Retinal pigment epithelial cell (primary cell): ENCODE measurements around the gene DACH1.

Experiments
- DNase-seq: peaks from one replicate; pipeline ENCODE4 v3.0.0-alpha.2; 2010; ENCODE audit warnings: low read depth
- H3K4me3 ChIP-seq: 2 replicates; pipeline ENCODE4 v1.5.1; 2011; ENCODE audit warnings: mild to moderate bottlenecking, low read length, control low read depth, moderate library complexity
- CTCF ChIP-seq: conservative IDR thresholded peaks from 2 replicates; pipeline ENCODE4 v1.5.1; 2011; ENCODE audit warnings: low read depth, low read length, control low read depth, inconsistent platforms

DACH1 gene

DNA sequence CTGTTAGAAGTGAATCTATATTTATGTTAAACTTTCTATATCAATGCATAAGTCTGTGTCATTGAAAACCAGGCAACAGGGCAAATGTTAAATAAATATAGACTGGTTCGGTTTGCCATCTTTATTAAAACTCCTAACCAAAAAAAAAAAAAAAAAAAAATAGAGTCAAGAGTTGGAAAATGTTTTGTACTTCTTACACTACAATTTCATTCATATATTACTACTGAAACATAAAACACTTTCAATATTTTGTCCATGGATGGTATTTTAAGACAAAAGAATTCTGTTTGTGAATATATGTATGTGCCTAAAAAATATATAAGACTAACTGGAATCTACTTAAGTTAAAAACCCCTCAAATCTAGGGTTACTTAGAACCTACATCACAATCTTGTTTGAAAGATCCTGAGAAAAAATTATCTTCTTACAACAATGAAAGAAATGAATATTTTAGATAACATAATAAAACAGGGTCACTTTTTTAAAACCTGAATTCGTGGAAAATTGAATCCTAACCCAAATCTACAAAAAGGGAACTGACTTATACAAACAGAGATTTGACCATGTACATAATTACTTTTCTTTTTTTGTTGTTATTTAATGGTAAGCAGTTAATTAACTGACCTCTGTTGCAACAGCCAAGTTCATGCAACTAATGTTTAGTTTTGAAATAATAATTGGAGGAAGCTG lies 5.1 kb downstream of the DACH1 start:
- DNase-seq = no peak
- H3K4me3 ChIP-seq = no peak overlapping the region
- no peak for TF ChIP-seq CTCF

DNA sequence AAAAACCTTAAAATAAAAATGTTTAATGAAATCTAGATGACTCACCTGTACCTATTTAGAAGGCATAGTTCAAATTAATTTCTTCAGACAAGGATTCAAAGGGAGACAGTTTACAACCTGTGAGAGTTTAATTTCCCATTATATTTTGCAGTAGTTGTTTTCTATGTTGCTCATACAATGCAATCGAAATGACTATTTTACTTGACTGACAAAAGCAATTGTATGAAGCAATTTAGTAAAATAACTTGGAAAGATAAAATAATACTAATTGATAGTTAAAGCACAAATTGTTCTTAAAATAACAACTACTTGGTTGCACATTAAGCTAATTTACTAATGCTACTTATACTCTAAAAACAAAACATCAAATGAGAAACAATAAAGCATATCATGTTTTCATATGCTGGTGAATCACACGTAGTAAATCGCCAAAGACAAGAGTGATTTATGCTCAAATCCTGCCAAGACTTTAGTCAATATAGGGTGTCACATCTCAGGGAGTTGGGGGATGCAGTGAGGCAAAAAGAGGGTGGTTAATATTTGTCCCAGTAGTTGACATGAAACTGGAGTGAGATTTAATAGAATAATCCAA lies 6.4 kb downstream of the DACH1 start:
- no peak for TF ChIP-seq CTCF
- DNase-seq = no peak
- no peak overlapping the region for H3K4me3 ChIP-seq

DNA sequence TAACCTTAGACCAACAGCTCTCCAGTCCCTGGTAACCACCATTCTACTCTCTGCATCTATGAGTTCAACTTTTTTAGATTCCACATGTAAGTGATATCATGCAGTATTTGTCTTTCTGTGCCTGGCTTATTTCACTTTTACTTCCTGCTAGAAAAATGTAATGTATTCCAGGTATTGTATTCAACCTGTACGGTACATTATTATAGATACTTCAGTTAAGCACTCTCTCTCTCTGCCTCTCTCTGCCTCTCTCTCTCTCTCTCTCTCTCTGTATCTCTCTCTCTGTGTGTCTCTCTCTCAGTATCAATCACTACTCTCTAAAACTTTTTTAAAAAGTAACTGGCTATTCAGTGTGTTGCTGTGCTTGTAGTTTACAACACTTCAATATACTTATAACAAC lies 8.4 kb downstream of the DACH1 start:
- DNase-seq = no peak
- TF ChIP-seq CTCF = no peak
- no peak overlapping the region for H3K4me3 ChIP-seq

GRCh38 chr13:71856548-71857043 lies 10.4 kb downstream of the DACH1 start:
- DNase-seq = no peak
- TF ChIP-seq CTCF = no peak
- no peak overlapping the region for H3K4me3 ChIP-seq

GRCh38 chr13:71854401-71854800 lies 12.6 kb downstream of the DACH1 start:
- no peak for DNase-seq
- no peak overlapping the region for H3K4me3 ChIP-seq
- no peak for TF ChIP-seq CTCF

GRCh38 chr13:71853725-71854124 lies 13.3 kb downstream of the DACH1 start:
- no peak for DNase-seq
- no peak overlapping the region for H3K4me3 ChIP-seq
- no peak for TF ChIP-seq CTCF

DNA sequence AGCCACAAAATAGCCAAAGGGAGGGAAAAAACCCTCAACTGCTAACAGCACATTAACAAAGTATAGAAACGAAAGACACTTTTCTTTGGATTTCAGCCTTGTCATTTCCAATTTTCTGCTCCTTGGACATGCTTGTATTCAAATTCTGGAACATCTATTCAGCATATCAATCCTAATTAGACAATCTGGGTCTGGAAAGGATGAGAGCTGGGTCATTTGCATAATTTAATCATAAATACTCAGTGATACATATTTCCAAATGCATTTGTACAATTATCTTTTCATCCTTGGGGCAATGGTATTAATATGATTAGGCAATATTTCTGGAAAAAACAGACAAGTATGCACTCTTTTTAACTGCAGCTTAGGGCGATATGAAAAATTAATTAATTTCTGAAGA lies 14.3 kb downstream of the DACH1 start:
- no peak for DNase-seq
- H3K4me3 ChIP-seq = no peak overlapping the region
- TF ChIP-seq CTCF = no peak
